HUES64 (cell line): ENCODE results near the gene ZNF276.
"Not testable (repeated sequence)": the region's sequence is repeated elsewhere in the genome, so short reads cannot be mapped to it uniquely, and the experiment has no call there.

Experiments used
- H3K27ac ChIP-seq: 2 replicates; pipeline ENCODE4 v1.7.0; 2013; ENCODE audit warnings: low read depth, low read length, inconsistent platforms
- H3K27me3 ChIP-seq: 2 replicates; pipeline ENCODE4 v1.6.1; 2013; ENCODE audit warnings: mild to moderate bottlenecking, low read length; ENCODE audit not compliant: insufficient read depth
- H3K36me3 ChIP-seq: 2 replicates; pipeline ENCODE4 v1.6.1; 2013; ENCODE audit warnings: mild to moderate bottlenecking, low read length; ENCODE audit not compliant: insufficient read depth
- H3K4me1 ChIP-seq: 2 replicates; pipeline ENCODE4 v1.6.1; 2013; ENCODE audit warnings: mild to moderate bottlenecking, low read length, moderate library complexity; ENCODE audit not compliant: insufficient read depth
- H3K4me3 ChIP-seq: 2 replicates; pipeline ENCODE4 v1.5.1; 2013; ENCODE audit warnings: mild to moderate bottlenecking, low read length, moderate library complexity
- H3K9ac ChIP-seq: 2 replicates; pipeline ENCODE4 v1.6.1; 2013; ENCODE audit warnings: mild to moderate bottlenecking, low read depth, low read length
- H3K9me3 ChIP-seq: 2 replicates; pipeline ENCODE4 v1.6.1; 2013; ENCODE audit warnings: low read depth, low read length; ENCODE audit not compliant: insufficient read depth
- WGBS: fragments of 150-250, 120-280 bp; methylation state at CpG from one replicate; pipeline ENCODE4 v1.1.7; 2013; ENCODE audit warnings: missing lambda C conversion rate; 5-methylcytosine and 5-hydroxymethylcytosine counted together

ZNF276 gene

GRCh38 chr16:89689621-89690020 lies 31.7 kb upstream of the ZNF276 start:
- not testable (repeated sequence) for H3K4me3 ChIP-seq, H3K27me3 ChIP-seq, H3K27ac ChIP-seq, H3K9ac ChIP-seq, H3K4me1 ChIP-seq
- H3K9me3 ChIP-seq = peaks cover 10% of the 10 kb centered on the region
- peaks cover 61% of the 10 kb centered on the region for H3K36me3 ChIP-seq
- WGBS = 97% methylated on average over 4 of the region's 4 CpGs

DNA sequence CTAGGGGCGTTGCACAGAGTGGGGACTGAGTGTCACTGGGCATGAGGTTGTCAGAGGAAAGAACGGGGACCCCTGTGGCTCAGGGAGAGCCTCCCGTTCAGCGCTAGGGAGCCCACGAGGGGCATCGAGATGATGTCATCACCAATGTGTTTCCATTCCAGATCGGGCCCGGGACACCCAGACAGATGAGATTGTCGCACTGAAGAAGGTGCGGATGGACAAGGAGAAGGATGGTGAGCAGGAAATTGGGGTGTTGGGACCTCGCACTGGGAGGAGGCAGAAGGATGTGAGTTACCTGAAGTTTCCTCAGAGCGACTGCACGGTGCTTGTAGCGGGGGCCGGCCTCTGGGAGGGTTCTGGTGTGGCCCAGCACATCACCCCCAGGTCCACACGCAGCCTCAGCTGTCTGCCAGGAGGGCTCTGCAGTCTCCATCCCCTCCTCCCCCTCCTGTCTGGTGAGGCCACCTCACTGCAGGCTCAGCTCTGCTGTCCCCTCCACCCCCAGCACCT lies 30.9 kb upstream of the ZNF276 start:
- Histone ChIP-seq H3K4me1 (peaks cover 7% of the 10 kb centered on the region; the same call in 1 of the 2 replicates), H3K27ac (no peak overlapping the region), H3K27me3 (no peaks in the 10 kb centered on the region), H3K4me3 (no peak overlapping the region), H3K9me3 (peaks cover 6% of the 10 kb centered on the region; the same call in 1 of the 2 replicates), H3K9ac (no peak overlapping the region), H3K36me3 (peaks cover 63% of the 10 kb centered on the region)
- 97% methylated on average over 16 of the region's 16 CpGs for WGBS

DNA sequence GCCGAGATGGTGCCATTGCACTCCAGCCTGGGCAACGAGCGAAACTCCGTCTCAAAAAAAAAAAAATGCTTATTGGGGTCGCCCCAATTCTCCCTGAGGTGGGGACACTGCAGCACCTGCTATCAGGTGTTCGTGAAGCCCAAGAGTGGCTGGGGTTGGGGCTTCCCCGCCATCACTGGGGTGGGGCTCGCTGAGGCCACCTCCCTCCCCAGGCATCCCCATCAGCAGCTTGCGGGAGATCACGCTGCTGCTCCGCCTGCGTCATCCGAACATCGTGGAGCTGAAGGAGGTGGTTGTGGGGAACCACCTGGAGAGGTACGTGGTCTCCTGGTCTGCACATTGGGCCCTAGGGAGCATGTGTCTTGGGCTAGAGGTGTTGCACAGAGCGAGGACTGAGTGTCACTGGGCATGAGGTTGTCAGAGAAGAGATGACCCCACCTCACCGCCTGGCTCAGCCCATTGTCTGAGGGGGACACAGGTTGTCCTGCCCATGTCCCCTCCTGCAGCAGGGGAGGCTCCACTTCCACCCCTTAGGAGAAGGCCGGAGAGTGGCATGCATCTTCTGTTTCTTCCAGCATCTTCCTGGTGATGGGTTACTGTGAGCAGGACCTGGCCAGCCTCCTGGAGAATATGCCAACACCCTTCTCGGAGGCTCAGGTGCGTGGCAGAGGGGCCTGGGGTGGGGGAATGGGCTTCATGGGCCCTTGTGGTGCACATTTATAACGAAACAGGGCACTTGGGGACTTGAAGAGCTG lies 29.9 kb upstream of the ZNF276 start:
- Histone ChIP-seq H3K36me3 (peaks cover 62% of the 10 kb centered on the region), H3K9me3 (no peaks in the 10 kb centered on the region), H3K4me3 (no peak overlapping the region), H3K27me3 (no peaks in the 10 kb centered on the region), H3K9ac (no peak overlapping the region), H3K27ac (no peak overlapping the region), H3K4me1 (peaks cover 7% of the 10 kb centered on the region; the same call in 1 of the 2 replicates)
- 94% methylated on average over 21 of the region's 21 CpGs for WGBS

GRCh38 chr16:89691986-89692569 lies 29.3 kb upstream of the ZNF276 start:
- peaks cover 7% of the 10 kb centered on the region; the same call in 1 of the 2 replicates for H3K4me1 ChIP-seq

GRCh38 chr16:89693289-89693731 lies 28.0 kb upstream of the ZNF276 start:
- Histone ChIP-seq H3K36me3 (peaks cover 75% of the 10 kb centered on the region), H3K27ac (no peak overlapping the region), H3K27me3 (no peaks in the 10 kb centered on the region), H3K9me3 (no peaks in the 10 kb centered on the region), H3K4me3 (no peak overlapping the region), H3K4me1 (no peaks in the 10 kb centered on the region), H3K9ac (no peak overlapping the region)
- 96% methylated on average over 11 of the region's 11 CpGs for WGBS

More at GRCh38 chr16:89691986-89692569, 29.3 kb upstream of the ZNF276 start:
- Histone ChIP-seq H3K9ac (no peak overlapping the region), H3K27ac (no peak overlapping the region), H3K36me3 (peaks cover 68% of the 10 kb centered on the region), H3K4me3 (no peak overlapping the region), H3K9me3 (no peaks in the 10 kb centered on the region), H3K27me3 (no peaks in the 10 kb centered on the region)
- 94% methylated on average over 13 of the region's 13 CpGs for WGBS

DNA sequence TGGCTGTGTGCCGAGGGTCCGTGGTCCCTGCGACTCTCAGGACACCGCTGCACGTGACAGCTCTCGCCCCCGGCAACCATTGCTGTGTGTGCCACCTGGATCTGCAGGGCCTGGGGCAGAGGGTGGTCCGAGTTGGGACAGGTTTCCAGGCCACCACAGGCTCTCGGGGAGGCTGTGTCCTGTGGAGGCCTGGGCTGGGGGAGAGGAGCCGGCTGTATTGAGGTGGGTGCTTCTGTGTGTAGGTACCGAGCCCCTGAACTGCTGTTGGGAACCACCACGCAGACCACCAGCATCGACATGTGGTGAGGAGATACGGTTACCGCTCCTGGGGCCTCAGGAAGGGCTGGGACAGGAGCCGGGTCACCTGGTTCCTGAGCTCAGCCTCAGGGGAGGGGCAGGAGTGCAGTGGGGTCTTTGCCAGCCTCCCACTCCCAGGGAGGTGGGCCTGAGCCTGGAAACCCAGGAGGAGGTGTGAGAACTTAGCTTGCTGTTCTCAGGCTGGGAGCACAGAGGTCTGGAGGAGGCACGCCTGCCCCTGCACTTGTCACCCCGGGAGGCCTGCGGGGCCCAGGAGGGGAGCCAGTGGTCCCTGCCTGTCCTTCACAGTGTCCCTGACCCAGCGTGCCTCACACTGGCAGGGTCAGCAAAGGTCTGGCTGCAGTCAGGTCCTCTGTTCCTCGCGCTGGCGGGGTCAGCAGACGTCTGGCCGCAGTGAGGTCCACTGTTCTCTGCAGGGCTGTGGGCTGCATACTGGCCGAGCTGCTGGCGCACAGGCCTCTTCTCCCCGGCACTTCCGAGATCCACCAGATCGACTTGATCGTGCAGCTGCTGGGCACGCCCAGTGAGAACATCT lies 27.2 kb upstream of the ZNF276 start:
- Histone ChIP-seq H3K36me3 (peaks cover 73% of the 10 kb centered on the region), H3K27me3 (no peaks in the 10 kb centered on the region), H3K4me3 (no peak overlapping the region), H3K9me3 (no peaks in the 10 kb centered on the region), H3K4me1 (no peaks in the 10 kb centered on the region), H3K27ac (no peak overlapping the region), H3K9ac (no peak overlapping the region)
- 92% methylated on average over 32 of the region's 32 CpGs for WGBS

- peaks cover 69% of the 10 kb centered on the region for H3K36me3 ChIP-seq
- H3K4me3 ChIP-seq, H3K27me3 ChIP-seq, H3K9ac ChIP-seq, H3K9me3 ChIP-seq, H3K4me1 ChIP-seq, H3K27ac ChIP-seq: not testable (repeated sequence)
- WGBS = 93% methylated on average over 23 of the region's 23 CpGs
Measured at GRCh38 chr16:89694784-89695085, 26.6 kb upstream of the ZNF276 start.

GRCh38 chr16:89695086-89695874 lies 26.1 kb upstream of the ZNF276 start:
- 95% methylated on average over 31 of the region's 31 CpGs for WGBS
- H3K9me3 ChIP-seq = no peaks in the 10 kb centered on the region
- H3K4me3 ChIP-seq = no peak overlapping the region
- H3K27ac ChIP-seq = no peak overlapping the region; the same call in 1 of the 2 replicates
- no peaks in the 10 kb centered on the region for H3K27me3 ChIP-seq
- H3K4me1 ChIP-seq = peaks cover 3% of the 10 kb centered on the region; the same call in 1 of the 2 replicates
- no peak overlapping the region for H3K9ac ChIP-seq
- peaks cover 63% of the 10 kb centered on the region for H3K36me3 ChIP-seq

- Histone ChIP-seq H3K4me3 (no peak overlapping the region), H3K36me3 (peaks cover 58% of the 10 kb centered on the region), H3K9ac (no peak overlapping the region), H3K27me3 (no peaks in the 10 kb centered on the region), H3K9me3 (no peaks in the 10 kb centered on the region), H3K4me1 (peaks cover 6% of the 10 kb centered on the region; the same call in 1 of the 2 replicates), H3K27ac (no peak overlapping the region)
- WGBS = 88% methylated on average over 25 of the region's 25 CpGs
Measured at GRCh38 chr16:89695875-89696669, 25.3 kb upstream of the ZNF276 start.

DNA sequence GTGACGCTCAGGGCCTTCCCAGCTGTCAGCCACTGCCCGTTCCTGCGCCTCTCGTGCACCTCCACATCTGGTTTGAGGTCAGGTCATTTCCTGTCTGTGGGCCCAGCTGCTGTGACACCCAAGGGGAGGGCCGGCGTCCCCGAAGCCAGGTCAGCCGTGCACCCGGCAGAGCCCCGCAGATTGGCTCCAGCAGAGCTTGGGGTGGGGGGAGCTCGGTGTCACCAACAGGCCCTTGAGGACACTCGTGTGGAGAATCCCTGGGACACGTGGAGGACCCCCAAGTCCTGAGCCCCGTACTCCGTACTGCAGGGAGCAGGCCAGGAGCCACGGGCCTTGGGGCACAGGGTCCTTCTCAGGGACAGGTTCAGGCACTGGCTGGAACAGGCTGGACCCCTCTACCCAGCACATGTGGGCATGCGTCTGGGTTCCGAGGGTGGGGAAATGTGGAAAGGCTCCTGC lies 24.6 kb upstream of the ZNF276 start:
- Histone ChIP-seq H3K36me3 (peaks cover 53% of the 10 kb centered on the region), H3K9ac (no peak overlapping the region), H3K27ac (no peak overlapping the region), H3K4me3 (no peak overlapping the region), H3K4me1 (peaks cover 6% of the 10 kb centered on the region; the same call in 1 of the 2 replicates), H3K9me3 (no peaks in the 10 kb centered on the region), H3K27me3 (no peaks in the 10 kb centered on the region)
- WGBS = 93% methylated on average over 18 of the region's 18 CpGs
